Osteoblast (primary cell): ENCODE results near the gene SORCS2. TPM values are rescaled to one million over a fixed set of nuclear protein-coding genes. Genes with fewer than 3 reads are reported as not detected.

Experiments
- DNase-seq: peaks from one replicate; pipeline ENCODE4 v3.0.0; 2011; ENCODE audit warnings: low spot score, mixed read lengths; ENCODE audit not compliant: insufficient read length; ENCODE audit errors: missing footprints
- H2AFZ ChIP-seq: 2 replicates; pipeline ENCODE4 v1.6.0; 2011; ENCODE audit warnings: mild to moderate bottlenecking, low read length
- H3K27ac ChIP-seq: 2 replicates; pipeline ENCODE4 v1.5.1; 2011; ENCODE audit warnings: mild to moderate bottlenecking, low read depth, low read length, moderate library complexity
- H3K27me3 ChIP-seq: 2 replicates; pipeline ENCODE4 v1.6.0; 2012; ENCODE audit warnings: mild to moderate bottlenecking, control low read depth, inconsistent platforms, low read length, moderate library complexity; ENCODE audit not compliant: insufficient read depth
- H3K36me3 ChIP-seq: 2 replicates; pipeline ENCODE4 v1.5.1; 2011; ENCODE audit warnings: mild to moderate bottlenecking, low read length, control low read depth, moderate library complexity; ENCODE audit not compliant: insufficient read depth
- H3K4me1 ChIP-seq: 2 replicates; pipeline ENCODE4 v1.5.1; 2011; ENCODE audit warnings: mild to moderate bottlenecking, low read length, control low read depth, moderate library complexity; ENCODE audit not compliant: insufficient read depth
- H3K4me2 ChIP-seq: 2 replicates; pipeline ENCODE4 v1.6.0; 2011; ENCODE audit warnings: mild to moderate bottlenecking, low read length; ENCODE audit not compliant: insufficient read depth
- H3K4me3 ChIP-seq: fragments of 200-600 bp; sonication (generic); 3 replicates; pipeline ENCODE4 v1.5.1; 2012; ENCODE audit warnings: mild to moderate bottlenecking, low read length, inconsistent platforms; ENCODE audit not compliant: insufficient read depth
- H3K79me2 ChIP-seq: 2 replicates; pipeline ENCODE4 v1.6.0; 2012; ENCODE audit warnings: mild to moderate bottlenecking, low read length, control low read depth, inconsistent platforms; ENCODE audit not compliant: insufficient read depth
- H3K9me3 ChIP-seq: 2 replicates; pipeline ENCODE4 v1.5.1; 2011; ENCODE audit warnings: low read depth, low read length, control low read depth
- H4K20me1 ChIP-seq: 2 replicates; pipeline ENCODE4 v1.6.0; 2012; ENCODE audit warnings: mild to moderate bottlenecking, low read length, control low read depth; ENCODE audit not compliant: insufficient read depth
- total RNA-seq: library from RNA; depleted of rRNA; stranded (reverse); fragments of >200 nt; gene quantifications from 2 replicates; pipeline ENCODE4 v1.2.3, GENCODE V29; 2012
- TF ChIP-seq, protein P1 (sequence below): IDR thresholded peaks from 2 replicates; pipeline ENCODE4 v1.5.1; 2011; ENCODE audit warnings: mild to moderate bottlenecking, low read depth, low read length, moderate library complexity; ENCODE audit errors: extremely low read depth

SORCS2 gene
- total RNA-seq, 1 donor = 9.0 TPM

DNA sequence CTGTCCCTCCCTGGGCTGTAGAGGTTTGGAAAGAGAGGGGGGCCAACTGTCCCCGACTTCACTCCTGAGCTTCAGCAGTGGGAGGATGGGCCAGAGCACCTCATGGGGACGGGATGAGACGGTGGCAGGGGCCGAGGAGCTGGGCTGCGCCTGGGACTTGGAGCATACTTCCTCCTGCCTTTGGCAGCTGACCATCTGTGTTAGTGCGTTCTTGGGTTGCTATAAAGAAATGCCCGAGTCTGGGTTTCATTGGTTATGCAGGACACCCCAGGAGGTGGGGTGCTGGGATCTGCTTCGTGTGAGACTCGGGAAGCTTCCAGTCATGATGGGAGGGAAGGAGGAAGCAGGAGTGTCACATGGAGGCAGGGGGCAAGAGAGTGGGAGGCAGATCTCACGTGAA lies 235.0 kb downstream of the SORCS2 start:
- H3K4me2 ChIP-seq = no peak overlapping the region
- H3K36me3 ChIP-seq = no peaks in the 10 kb centered on the region
- no peak overlapping the region for H3K27ac ChIP-seq
- no peaks in the 10 kb centered on the region for H3K4me1 ChIP-seq
- H2AFZ ChIP-seq = no peak overlapping the region
- H3K9me3 ChIP-seq = no peaks in the 10 kb centered on the region
- TF ChIP-seq, protein P1, sequence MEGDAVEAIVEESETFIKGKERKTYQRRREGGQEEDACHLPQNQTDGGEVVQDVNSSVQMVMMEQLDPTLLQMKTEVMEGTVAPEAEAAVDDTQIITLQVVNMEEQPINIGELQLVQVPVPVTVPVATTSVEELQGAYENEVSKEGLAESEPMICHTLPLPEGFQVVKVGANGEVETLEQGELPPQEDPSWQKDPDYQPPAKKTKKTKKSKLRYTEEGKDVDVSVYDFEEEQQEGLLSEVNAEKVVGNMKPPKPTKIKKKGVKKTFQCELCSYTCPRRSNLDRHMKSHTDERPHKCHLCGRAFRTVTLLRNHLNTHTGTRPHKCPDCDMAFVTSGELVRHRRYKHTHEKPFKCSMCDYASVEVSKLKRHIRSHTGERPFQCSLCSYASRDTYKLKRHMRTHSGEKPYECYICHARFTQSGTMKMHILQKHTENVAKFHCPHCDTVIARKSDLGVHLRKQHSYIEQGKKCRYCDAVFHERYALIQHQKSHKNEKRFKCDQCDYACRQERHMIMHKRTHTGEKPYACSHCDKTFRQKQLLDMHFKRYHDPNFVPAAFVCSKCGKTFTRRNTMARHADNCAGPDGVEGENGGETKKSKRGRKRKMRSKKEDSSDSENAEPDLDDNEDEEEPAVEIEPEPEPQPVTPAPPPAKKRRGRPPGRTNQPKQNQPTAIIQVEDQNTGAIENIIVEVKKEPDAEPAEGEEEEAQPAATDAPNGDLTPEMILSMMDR = no peak
- no peaks in the 10 kb centered on the region for H4K20me1 ChIP-seq
- H3K27me3 ChIP-seq = no peaks in the 10 kb centered on the region
- H3K79me2 ChIP-seq = no peaks in the 10 kb centered on the region
- peak; percentile 34 for DNase-seq
- H3K4me3 ChIP-seq = no peak overlapping the region

DNA sequence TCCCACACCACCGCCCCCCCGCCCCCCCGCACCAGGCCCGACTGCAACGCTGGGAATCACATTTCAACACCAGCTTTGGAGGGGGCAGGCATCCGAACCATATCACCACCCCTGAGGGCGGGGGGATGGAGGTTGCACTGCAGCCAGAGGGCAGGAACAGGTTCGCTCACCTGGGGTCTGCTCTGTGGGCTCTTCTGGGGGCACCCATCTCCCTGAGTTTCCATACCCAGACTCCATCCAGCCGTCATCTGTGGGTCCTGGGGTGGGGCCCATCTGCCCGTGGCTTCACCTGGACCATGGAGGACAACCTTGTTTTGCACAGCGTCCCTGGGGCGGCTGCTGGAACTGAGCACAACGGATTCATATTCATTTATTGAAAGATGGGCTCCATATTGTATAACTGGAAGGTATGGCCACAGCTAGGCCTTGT lies 235.5 kb downstream of the SORCS2 start:
- no peak overlapping the region for H3K27ac ChIP-seq
- TF ChIP-seq, protein P1 = no peak
- H4K20me1 ChIP-seq = no peaks in the 10 kb centered on the region
- no peak overlapping the region for H3K4me3 ChIP-seq
- H3K36me3 ChIP-seq = no peaks in the 10 kb centered on the region
- no peaks in the 10 kb centered on the region for H3K4me1 ChIP-seq
- H2AFZ ChIP-seq = no peak overlapping the region
- DNase-seq = peak; percentile 57
- no peaks in the 10 kb centered on the region for H3K27me3 ChIP-seq
- no peak overlapping the region for H3K4me2 ChIP-seq
- H3K79me2 ChIP-seq = no peaks in the 10 kb centered on the region
- H3K9me3 ChIP-seq = no peaks in the 10 kb centered on the region

DNA sequence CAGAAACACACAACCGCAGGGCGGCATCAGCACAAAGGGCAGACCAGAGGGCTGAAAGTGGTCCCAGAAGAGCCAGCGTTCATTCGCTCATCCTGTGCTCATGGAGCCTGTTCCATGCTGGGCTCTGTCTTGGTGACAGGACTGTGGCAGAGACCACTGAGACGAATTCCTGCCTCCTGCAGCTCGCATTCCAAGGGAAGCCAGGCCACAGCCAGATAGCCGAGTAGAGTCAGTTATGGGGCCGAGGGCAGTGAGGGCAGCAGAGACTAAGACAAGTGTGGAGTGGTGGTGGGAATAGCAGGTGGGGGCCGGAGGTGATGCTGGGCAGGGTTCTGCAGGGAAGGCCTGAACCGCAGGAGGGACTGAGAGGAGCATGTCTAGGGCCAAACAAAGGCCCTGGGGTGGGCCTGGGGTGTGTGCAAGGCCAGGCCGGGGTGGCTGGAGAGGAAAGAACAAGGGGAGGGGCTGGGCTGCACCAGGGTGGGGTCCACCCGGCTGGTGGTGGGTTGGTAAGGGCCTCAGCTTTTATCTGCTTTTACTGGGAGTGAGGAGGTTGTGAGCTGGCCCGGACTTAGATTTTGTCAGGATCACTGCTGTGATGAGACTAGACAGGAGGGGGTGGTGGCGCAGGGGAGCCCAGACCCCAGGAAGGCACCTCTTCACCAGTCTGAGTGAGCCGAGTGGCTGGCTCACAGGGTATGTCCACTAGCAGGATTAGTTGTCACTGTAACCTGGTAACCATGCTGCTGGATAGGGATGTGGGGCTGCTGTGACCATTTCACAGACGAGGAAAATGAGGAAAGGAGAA lies 236.1 kb downstream of the SORCS2 start:
- Histone ChIP-seq H3K27ac (no peak overlapping the region), H3K4me3 (no peak overlapping the region), H3K79me2 (no peaks in the 10 kb centered on the region), H2AFZ (no peak overlapping the region), H3K36me3 (no peaks in the 10 kb centered on the region), H3K9me3 (no peaks in the 10 kb centered on the region), H3K4me2 (no peak overlapping the region), H3K27me3 (no peaks in the 10 kb centered on the region), H4K20me1 (no peaks in the 10 kb centered on the region), H3K4me1 (no peaks in the 10 kb centered on the region)
- TF ChIP-seq, protein P1 = no peak
- DNase-seq = peak; percentile 69

DNA sequence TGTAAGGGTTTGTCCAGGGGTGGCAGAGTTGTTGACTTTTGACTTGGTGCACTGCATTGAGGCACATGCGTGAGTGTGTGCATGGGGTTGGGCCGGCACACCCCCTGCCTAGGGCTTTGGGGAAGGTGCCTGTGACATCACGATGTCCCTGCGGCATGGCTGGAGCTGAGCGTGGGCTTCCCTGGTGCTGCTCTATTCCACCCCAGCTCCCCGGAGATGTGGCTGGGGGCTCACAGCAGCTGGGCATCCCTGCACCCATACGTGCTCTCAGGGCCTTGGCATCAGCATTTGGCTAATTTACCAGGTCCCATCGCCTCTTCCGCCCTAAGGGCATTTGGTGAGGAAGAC lies 236.7 kb downstream of the SORCS2 start:
- no peak for DNase-seq
- Histone ChIP-seq H3K4me1 (no peaks in the 10 kb centered on the region), H2AFZ (no peak overlapping the region), H3K79me2 (no peaks in the 10 kb centered on the region), H3K27ac (no peak overlapping the region), H4K20me1 (no peaks in the 10 kb centered on the region), H3K9me3 (no peaks in the 10 kb centered on the region), H3K27me3 (no peaks in the 10 kb centered on the region), H3K36me3 (no peaks in the 10 kb centered on the region), H3K4me3 (no peak overlapping the region), H3K4me2 (no peak overlapping the region)
- TF ChIP-seq, protein P1 = no peak
